Stimulated activated CD4-positive, alpha-beta T cell treated with anti-CD3 and anti-CD28 coated beads, TNF-alpha, amount 100 ng/mL, for 24 hours (primary cell): ENCODE data around the gene HOXC11.

Experiments used
- DNase-seq, 3 experiments: peaks; one replicate each; pipeline ENCODE4 v3.0.0-alpha.2; 2020; ENCODE audit warnings: low read depth in 3 of 3

HOXC11 gene

DNA sequence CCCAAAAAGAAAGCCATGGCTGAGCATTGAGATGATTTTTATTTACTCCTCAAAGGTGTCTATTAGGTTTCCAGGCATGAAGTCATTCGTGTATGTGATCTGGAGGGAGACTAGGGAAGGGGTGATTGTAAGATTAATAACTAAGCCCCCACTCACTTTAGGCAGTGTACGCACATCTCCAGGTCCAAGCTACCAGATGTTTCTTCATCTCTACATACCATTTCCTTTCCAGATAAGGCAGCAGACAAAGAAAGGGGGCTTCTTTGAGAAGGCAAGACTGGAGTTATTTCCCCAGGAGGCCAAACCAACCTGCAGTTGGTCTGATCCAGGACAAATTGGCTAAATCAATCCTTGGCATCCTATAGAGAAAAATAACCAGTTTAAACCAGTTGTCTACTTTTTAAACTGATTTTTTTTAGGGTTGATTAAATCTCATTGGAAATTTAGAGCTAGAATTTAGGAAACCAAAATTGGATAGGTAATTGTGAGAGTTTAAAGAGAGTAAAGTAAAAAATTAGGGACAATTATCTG is 30.4 kb upstream of the HOXC11 start:
- no peak for DNase-seq

DNA sequence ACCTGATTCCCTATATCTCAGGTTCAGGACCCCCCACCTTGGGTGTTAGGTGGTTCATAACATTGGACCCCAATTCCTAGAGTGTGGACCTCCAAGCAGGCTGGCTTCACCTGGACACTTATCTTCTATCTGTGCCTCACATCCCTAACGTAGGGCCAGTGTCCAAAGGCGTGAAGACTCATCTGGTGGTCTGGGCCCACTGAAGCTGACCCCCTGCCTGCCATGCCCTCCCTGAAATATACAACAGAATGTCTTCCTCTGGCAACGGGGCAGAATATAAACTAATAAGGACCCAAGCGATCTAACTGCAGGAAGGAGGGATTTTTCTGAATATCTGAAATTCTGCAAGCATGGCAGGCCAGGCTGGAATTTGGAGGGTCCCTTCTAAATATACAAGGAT is 28.7 kb upstream of the HOXC11 start:
- DNase-seq: no peak

DNA sequence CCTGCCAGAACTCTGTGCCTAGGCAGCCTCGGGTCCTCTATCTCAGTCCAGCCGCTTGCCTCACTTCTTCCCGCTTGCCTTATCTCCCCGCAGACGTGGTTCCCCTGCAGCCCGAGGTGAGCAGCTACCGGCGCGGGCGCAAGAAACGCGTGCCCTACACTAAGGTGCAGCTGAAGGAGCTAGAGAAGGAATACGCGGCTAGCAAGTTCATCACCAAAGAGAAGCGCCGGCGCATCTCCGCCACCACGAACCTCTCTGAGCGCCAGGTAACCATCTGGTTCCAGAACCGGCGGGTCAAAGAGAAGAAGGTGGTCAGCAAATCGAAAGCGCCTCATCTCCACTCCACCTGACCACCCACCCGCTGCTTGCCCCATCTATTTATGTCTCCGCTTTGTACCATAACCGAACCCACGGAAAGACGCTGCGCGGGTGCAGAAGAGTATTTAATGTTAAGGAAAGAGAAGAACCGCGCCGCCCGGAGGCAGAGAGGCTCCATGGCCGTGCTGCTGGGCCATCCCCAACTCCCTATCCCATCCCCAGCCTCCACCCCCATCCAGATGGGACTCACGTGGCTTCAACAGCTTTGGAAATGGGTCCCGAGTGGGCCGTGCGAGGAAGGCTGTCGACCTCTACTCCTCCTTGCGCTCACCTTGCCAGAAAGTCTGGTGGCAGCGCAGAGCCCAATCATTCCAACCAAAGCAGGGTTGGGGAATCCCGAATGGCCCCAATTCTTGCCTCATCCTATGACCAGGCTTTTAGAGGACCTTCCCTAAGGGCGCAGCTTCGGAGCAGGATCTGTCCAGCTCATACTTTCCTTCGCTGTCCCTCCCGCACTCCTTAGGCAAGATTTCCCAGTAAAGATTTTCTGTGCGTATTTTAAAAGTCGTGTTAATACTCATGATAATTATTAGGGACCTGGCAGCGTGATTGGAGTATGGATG is 27.7 kb upstream of the HOXC11 start:
- DNase-seq: no peak

DNA sequence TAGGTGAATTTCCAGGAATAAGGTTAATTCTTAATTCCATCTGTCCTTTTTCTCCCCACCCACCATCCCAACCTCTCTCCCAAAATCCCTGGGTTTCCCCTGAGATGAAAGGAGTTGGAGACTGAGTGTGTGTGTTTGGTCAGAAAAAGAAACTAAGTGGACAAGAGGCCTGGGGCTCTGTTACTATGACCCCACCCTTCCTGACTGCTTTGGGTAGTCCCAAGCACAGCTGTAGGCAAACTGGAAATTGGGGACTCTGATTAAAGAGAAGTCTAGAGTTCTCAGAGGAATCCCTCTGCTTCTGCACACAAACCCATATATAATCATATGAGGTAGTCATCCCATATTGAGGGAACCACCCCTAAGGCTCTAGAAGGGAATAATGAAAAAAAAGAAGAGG is 25.2 kb upstream of the HOXC11 start:
- DNase-seq: no peak

DNA sequence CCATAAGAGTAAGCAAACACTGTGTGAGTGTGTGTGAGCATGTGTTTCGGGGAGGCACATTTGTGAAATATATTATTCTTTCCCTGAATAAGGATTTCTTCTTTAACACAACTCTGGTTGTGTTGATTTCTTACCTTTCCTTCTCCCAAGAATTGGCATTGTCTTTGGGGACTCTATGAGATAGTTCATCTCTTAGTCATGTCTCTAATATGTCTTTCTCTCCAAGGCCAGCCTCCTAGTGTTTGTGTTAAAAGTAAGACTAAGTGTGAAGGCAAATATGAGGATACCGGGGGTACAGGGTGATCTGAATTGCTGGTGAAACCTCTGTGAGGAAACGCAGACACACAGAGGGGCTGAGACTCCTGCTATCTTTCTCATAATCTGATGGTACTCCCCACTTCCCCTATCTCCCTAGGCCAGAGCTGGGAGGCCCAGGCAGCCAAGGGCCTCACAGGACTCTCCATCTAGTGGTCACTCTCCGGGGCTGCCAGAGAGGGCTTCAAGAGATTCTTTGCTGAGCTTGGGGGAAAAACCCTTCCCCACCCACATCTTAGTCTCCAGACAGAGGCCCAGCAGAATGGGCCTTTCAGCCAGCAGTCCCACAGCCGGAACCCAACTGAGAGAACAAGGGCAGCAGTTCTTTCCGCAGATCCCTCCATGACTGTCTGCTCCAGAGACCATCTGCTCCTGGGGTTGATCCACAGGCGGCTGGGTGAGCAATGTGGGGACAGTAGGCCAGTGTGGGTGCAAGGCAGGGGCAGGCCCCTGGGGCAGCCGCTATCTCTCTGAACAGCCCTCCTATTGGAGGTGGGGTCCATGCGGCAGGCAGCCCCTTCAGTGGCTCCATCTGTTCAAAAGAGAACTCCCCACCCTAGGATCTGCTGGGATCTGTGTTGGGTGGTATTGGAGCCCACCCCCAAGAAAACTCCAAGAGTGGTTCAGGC is 24.0 kb upstream of the HOXC11 start:
- no peak for DNase-seq

DNA sequence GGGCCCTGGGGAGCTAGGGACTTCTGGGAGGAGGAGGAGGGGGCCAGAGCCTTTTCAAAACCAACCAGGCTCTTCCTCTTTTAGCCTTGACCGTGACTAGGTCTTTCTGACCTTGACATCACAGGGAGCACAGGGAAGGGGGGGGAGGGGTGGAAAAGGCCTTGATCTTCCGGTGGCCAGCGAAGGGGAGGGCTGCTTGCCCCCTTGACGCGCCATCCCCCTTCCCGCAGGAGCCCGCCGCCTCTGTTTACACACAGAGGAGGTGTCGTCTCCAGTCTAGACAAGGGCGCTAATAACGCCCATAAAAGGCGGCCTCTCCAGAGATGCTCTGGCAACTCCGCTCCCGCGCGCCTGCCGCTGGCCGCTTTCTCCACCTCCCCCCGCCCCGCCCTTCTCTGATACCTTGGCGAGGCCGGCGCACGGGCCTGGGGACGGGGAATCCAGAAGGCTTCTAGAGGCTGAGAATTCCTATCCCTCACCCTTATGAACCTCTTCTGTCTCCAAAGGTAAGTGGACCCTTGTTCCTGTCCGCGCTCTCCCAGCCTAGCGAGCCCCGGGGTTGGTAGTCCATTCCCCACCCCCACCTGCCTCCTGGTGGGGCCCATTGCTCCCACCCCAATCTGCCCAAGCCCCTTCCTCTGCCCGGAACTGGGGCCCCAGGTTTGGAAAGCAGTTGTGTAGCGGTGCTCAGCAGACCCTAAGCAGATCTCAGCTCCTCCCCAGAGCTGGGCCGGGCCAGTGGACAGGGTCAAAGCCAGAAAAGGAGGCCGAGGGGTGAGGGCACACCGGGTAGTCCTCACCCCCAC is 23.1 kb upstream of the HOXC11 start:
- no peak for DNase-seq

DNA sequence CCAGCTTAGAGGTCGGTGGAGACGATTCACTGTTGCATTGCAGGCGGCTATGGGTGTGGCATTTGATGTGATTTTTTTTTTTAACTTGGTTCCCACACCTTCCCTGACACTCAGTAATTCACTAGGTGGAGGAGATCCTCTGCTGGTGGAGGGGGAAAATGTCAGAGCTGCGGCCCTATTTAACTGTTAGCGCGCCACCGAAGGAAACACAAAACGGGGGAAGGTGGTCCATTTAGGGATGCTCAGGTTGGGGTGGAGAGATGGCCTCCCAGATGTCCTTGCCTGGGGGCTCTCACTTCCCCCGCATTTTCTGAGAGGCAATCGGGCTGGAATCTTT is 22.5 kb upstream of the HOXC11 start:
- DNase-seq: no peak

DNA sequence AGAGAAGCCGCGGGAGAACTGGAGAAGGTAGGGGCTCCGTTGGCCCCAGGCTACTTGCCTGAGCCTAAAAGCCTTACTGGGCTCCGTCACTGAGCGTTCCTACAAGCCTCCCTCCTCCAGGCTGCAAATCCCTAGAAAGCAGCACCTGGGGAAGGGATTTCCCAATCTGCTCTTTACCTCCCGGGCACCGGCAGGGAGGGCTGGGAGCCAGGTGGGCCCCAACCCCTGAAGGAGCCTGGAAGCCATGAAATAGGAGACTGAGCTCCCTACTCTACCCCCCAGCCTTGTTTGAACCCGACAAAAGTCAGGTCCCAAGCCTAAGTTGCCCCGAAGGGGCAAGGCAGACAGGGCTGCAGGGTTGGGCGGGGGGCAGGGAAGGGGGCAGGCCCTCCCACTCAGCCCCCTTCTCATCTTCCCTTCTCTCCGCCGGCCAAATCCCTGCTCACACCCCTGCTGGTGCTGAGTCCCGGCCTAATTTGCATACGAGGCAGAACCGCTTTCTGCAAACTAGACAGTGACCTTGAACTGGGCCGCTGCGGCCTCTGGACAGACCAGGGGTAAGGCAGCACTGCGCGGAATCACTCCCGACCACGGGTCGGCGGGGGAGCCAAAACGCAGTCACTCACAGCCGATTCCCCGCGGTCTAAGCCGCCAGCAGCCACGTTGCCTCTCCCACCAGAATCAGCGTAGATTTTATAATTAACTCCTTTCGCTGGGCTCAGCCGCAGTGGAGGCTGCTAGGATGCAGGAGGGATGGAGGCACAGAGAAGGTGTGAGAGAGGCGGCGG is 21.9 kb upstream of the HOXC11 start:
- DNase-seq: no peak

DNA sequence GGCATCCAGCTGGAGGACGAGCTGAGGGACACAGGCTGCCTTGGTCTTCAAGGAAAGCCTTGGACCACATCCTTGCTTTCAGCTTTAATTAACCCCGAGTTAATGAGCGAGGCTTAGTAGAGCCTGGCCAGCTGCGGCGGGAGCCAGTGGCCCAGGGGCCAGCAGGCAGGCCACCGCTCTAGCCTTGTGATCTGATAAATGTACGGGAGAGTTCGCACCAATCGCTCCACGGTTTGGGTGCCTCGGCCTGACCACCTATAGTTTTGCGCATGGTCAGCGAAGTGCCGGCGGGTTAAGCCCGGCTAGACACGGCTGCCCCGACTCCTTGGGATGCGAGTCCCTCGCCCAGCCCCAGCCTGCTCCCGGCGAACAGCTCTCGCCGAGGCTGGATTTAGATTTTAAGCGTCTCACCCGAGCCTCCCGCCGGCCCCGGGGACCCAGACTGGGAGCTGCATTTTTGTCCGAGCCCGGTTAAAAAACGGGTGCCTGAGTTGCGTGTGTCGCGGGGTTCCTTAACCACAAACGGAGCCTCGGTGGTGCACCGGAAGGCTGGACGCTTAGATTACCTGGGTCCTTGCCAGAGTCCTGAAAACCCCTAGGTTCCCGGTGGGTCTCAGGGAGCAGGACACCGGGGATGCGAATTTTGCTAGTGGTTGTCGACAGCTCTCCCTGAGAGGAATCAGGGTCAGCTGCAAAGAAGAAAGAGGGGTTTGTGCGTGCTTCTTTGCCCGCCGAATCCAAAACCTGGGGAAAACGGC is 21.2 kb upstream of the HOXC11 start:
- no peak for DNase-seq

DNA sequence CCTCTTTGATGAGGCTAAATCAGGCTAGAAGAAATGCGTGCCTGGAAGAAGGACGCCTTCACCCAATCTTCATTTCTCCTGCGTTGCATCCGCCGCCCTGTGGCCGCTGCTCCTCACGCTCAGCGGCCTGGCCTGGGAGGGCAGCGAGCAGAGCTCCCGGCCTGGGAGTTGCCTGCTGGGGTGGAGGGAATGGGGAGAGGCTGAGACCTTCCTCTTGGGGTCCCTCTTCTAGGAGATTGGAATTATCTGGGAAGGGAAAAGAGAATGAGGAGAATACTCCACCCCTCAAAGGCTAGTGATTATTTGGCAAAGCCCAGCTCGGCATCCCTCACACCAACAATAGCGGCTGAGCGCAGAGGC is 20.6 kb upstream of the HOXC11 start:
- no peak for DNase-seq

DNA sequence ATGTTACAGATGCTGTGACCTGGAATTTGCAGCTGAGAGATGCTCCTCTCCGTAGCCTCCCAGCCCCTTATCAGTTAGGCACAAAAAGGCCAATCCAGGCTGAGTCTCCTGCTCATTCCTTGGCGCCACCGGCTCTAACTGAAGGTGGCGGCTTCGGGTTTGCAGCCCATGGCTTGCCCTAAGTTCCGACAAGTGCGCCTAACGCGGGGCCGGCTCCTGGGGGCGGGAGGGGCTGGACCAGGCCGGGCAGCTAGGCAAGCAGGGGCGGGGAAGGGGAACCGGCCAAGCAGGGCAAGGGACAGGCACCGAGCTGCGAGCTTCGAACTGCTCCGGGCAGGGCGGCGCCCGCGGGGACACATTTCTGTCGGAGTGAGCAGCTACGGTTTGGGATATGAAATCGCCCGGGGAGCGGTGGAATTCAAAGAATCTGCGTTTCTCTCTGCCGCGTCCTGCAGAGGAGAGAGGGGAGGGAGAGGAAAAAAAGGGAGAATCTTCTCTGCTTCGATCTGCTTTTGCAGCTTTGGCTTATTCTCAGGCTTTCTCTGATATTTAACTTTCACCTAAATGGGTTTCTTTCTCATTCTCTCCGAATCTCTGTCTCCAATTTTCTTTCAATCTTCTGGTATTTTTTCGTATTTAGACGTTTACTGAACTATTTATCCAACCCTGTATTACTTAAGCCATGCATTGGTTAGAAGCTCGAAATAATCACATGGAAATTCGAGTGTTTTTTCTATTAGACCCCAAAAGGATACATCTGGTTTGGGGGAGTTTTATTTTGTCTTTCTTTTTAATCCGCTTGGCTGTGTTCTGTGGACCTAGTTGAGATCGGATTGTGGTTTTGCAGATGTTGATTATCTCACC is 19.8 kb upstream of the HOXC11 start:
- no peak for DNase-seq

DNA sequence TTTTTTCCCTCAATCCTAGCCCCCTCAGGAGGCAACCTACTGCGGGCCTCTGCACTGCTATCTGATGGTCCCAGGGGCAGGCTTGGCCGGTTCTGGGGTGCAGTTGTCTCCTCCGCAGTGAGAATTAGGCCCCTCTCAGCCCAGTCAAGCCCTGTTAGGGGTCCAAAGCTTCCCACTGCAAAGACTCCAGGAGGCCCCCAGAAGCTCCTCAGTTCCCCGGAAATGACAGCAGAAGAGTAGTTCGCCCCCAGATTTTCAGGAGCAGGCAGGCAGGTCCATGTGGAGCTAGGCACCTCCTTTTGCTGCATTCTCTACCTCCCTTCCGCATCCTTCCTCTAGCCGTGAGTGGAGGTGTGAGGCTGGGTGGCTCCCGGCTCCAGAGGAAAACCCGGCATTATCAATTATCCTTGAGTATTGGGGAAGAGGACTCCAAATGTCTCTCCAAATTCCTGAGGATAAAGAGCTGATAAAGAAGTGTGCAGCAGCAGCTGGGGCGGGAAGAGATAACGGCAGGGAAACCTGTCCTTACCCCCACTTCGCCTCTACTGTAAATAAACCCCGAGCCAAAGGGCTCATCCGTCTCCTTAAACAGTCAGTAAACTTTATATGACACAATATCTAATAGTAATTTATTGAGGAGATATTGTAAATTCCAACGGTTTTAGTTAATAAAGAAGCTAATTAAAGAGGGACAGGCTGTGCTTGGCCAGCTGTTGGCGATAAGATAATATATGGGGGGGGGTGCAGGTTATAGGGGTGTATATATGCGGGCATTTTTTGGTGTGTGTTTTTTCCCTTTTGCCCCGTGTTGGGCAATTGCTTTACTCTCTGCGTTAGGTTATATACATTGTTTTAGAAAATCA is 18.9 kb upstream of the HOXC11 start:
- no peak for DNase-seq

DNA sequence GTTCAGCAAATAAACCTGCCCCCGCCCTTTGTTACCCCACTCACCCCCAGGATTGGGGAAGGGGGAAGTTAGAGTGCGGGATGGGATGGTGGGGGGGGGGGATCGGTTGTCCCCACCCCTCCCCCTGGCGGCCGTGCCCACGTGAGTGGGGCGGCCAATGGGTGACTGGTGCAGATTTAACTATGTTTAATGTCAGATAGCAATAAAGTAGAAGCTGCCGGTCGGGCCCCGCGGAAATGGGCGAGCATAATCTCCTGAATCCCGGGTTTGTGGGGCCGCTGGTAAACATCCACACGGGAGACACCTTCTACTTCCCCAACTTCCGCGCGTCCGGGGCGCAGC is 18.3 kb upstream of the HOXC11 start, which contains the start of gene HOXC12:
TSS of gene HOXC12 (plus strand) at position 210 of the 342 bp plus-strand sequence. CDS start at position 237, 27 bp downstream.
- DNase-seq: no peak

DNA sequence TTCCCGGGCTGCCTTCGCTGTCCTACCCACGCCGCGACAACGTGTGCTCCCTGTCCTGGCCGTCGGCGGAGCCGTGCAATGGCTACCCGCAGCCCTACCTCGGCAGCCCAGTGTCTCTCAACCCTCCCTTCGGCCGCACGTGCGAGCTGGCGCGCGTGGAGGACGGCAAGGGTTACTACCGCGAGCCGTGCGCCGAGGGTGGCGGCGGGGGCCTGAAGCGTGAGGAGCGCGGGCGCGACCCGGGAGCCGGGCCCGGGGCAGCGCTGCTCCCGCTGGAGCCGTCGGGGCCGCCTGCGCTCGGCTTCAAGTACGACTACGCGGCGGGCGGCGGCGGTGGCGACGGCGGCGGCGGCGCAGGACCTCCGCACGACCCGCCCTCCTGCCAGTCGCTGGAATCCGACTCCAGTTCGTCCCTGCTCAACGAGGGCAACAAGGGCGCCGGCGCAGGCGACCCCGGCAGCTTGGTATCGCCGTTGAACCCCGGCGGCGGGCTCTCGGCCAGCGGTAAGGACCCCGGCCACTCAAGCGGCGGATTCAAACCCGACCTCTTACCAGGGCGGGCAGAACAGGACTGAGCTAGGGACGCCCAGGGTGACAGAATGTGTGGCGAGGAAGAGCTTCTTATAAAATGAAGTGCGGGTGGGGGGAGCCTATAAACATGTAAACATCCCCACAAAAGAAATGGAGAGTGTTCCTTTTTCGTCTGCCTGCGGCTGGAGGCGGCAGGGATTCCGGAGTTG is 17.7 kb upstream of the HOXC11 start:
- DNase-seq: no peak

DNA sequence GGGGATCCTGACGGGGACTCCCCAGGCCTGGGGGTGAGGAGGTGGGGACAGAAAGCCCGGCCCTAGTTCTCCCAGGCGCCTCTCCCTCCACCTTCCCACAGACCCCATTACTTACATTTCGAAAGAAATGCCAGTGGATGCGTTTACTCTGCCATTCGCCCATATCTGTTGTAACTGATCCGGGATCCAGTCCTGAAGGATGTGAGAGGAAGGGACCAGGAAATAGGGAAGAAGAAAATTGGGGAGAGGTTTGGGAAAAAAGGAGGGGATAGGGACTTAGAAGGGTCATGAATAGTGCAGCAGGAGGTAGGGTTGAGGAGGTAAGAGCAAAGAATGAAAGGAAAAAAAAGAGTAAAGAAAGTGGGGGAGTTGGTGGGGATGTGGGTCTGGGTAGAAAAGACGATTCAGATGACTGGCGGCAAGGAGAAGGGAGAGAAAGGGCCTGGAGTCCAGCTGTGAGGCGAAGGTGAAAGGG is 17.1 kb upstream of the HOXC11 start:
- DNase-seq: no peak

DNA sequence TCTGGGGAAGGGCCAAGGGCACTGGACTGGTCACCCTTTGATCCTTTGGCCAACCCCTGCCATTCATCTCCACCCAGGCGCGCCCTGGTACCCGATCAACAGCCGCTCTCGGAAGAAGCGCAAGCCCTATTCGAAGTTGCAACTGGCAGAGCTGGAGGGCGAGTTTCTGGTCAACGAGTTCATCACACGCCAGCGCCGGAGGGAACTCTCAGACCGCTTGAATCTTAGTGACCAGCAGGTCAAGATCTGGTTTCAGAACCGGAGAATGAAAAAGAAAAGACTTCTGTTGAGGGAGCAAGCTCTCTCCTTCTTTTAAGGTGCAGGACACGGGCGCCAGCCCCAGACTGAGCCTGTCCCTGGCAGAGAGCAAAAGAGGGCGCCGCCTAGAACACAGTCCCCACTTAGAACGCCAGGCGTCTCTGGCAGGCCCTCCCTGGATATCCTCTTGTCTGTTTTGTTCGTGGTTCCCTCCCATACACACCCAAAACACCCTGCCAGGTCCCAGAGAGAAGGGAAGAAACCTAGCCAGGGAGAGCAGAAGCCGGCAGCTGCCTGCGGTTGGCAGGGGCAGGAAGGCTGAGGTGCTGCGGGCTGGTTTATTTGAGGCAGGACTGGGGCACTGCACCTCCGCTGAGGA is 16.6 kb upstream of the HOXC11 start:
- no peak for DNase-seq
